Measurements from ENCODE around the gene DENND4A. TPM values are rescaled to one million over a fixed set of nuclear protein-coding genes. Genes with fewer than 3 reads are reported as not detected.
A peak's percentile ranks its signal among the peaks of the same experiment; 100 is the strongest.

DENND4A gene
- 17.1 TPM for total RNA-seq (ENCODE audit: unreplicated experiment)
- long read RNA-seq = 0 reads

DNA sequence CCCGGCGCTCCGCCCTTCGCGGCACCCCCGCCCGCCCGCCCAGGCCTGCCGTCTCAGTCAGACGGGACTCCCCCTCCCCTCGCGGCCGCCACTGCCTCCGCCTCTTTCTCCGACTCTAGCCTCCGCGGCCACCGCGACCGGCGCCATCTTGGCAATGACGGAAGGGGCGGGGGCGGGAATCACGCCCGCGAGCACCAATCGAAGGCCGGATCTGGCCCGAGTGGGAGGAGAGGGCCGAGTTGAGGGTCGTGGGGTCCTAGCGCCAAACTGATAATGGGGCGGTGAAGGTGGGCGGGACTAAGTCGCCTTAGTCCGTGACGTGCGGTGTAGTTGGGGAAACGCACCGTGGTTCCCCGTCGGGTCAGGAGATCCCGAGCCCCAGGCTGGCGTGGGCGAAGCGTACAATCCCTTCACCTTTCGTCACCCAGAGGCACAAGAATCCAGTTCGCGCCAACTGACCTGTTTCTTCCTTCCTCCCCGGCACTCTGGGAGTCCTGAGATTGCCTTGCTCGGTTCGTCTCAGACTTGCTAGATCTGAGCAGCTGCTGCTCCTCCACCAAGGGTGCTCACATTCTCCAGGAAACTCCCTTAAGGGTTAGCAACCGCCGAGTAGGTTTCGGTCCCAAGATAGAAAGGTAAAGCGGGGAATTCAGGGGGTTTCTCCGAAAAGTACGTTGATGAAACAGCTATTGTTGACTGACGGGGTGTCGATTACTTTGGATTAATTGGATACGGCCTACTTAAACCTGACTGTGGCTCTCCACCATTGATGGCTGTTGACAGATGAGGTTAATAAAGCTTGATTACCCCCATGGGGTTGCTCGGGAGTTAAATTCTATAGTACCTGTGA lies at the start of gene DENND4A:
Gene DENND4A, minus strand, starts transcription at position 156 of the 850 bp plus-strand sequence. CDS start 35,843 bp downstream, outside the sequence.
- Mint-ChIP-seq H3K27ac (ENCODE audit: unreplicated experiment) (peak within 1 kb of the TSS; percentile 98), H3K36me3 (ENCODE audit: low read depth, unreplicated experiment) (no peaks in the 10 kb centered on the region), H3K9me3 (ENCODE audit: unreplicated experiment) (no peaks in the 10 kb centered on the region), H3K4me3 (ENCODE audit: unreplicated experiment) (peak within 1 kb of the TSS; percentile 97), H3K4me1 (ENCODE audit: unreplicated experiment) (peaks cover 34% of the 10 kb centered on the region), H3K27me3 (ENCODE audit: unreplicated experiment) (peaks cover 2% of the 10 kb centered on the region)
- DNase-seq (ENCODE audit: low spot score) = peak; percentile 98
- TF ChIP-seq, protein P1, sequence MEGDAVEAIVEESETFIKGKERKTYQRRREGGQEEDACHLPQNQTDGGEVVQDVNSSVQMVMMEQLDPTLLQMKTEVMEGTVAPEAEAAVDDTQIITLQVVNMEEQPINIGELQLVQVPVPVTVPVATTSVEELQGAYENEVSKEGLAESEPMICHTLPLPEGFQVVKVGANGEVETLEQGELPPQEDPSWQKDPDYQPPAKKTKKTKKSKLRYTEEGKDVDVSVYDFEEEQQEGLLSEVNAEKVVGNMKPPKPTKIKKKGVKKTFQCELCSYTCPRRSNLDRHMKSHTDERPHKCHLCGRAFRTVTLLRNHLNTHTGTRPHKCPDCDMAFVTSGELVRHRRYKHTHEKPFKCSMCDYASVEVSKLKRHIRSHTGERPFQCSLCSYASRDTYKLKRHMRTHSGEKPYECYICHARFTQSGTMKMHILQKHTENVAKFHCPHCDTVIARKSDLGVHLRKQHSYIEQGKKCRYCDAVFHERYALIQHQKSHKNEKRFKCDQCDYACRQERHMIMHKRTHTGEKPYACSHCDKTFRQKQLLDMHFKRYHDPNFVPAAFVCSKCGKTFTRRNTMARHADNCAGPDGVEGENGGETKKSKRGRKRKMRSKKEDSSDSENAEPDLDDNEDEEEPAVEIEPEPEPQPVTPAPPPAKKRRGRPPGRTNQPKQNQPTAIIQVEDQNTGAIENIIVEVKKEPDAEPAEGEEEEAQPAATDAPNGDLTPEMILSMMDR (IDR thresholded peaks at IDR 0.05; ENCODE audit: unreplicated experiment) = no peak

DNA sequence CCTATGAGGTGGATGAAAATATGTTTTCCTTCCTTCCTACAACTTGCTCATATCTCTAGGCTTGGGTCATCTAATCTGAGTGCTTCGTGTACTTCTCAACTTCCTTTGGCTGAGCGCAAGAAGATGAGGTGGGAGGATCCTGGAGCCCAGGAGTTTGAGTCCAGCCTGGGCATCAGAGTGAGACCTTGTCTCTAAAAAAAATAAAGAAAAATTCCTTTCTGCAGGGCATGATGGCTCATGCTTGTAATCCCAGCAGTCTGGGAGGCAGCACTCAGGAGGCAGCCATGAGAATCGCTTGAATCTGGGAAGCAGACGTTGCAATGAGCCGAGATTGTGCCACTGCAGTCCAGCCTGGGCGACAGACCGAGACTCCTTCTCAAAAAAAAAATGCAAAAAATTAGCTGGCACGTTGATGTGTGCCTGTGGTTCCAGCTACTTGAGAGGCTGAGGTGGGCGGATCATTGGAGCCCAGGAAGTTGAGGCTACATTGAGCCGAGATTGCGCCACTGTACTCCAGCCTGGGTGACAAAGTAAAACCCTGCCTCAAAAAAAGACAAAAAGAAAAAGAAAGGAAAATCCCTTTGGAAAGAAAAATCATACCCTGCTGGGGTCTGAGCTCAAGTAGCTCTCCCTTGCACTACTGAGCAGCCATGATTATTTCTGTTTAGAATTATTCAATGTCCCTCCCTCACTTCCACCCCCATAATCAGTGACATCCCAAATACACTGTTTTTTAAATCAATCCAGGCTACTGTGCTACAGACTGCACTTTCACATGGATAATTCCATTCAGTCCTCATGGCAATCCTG lies 49.2 kb upstream of the DENND4A start:
- TF ChIP-seq, protein P1 (IDR thresholded peaks at IDR 0.05; ENCODE audit: unreplicated experiment) = no peak
- Mint-ChIP-seq H3K27ac (ENCODE audit: unreplicated experiment) (peak overlapping the region; percentile 38), H3K9me3 (ENCODE audit: unreplicated experiment) (no peaks in the 10 kb centered on the region), H3K27me3 (ENCODE audit: unreplicated experiment) (peaks cover 2% of the 10 kb centered on the region), H3K4me1 (ENCODE audit: unreplicated experiment) (peaks cover 18% of the 10 kb centered on the region), H3K4me3 (ENCODE audit: unreplicated experiment) (no peak overlapping the region), H3K36me3 (ENCODE audit: low read depth, unreplicated experiment) (no peaks in the 10 kb centered on the region)
- DNase-seq (ENCODE audit: low spot score) = no peak

DNA sequence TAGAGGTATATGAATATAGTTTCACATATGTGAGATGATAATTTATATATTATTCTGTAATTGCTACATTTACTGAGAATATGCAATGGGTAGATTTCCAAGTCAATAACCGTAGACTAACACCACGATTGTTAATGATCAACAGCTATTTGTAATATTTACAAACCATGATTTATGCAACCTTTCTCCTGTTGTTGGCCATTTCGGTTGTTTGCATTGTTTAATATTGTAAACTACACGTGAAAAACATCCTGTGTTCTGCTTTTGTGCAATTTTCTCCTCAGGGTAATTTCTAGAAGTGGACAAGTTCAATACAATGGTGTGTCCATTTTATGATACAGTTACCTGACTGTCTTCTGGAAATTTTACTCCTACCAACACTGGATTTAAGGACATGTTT lies 47.9 kb upstream of the DENND4A start:
- Mint-ChIP-seq H3K4me3 (ENCODE audit: unreplicated experiment) (no peak overlapping the region), H3K4me1 (ENCODE audit: unreplicated experiment) (peaks cover 24% of the 10 kb centered on the region), H3K27ac (ENCODE audit: unreplicated experiment) (no peak overlapping the region), H3K36me3 (ENCODE audit: low read depth, unreplicated experiment) (no peaks in the 10 kb centered on the region), H3K9me3 (ENCODE audit: unreplicated experiment) (no peaks in the 10 kb centered on the region), H3K27me3 (ENCODE audit: unreplicated experiment) (peaks cover 2% of the 10 kb centered on the region)
- DNase-seq (ENCODE audit: low spot score) = no peak
- TF ChIP-seq, protein P1 (IDR thresholded peaks at IDR 0.05; ENCODE audit: unreplicated experiment) = no peak

DNA sequence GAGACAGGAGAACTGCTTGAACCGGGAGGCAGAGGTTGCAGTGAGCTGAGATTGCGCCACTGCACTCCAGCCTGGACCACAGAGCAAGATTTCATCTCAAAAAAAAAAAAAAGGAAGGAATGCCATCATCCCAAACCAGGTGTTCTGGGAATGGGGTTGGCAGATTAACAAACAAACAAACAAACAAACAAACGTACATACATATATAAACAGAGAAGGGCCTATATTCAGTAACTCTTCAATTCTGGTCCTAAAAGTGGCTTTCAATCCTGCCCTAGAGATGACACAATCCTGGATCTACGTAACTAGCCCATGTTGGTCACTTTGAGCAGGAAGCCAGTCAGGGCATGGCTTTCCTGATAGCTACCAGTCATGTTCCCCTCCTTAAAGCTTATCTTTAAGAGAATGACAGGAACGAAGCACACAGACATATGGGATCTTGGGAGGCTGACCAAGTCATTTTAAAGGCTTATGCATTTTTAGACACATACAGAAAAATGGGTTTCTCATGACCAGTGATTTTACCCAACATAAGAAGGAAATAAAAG lies 47.3 kb upstream of the DENND4A start:
- Mint-ChIP-seq H3K4me3 (ENCODE audit: unreplicated experiment) (no peak overlapping the region), H3K4me1 (ENCODE audit: unreplicated experiment) (peaks cover 29% of the 10 kb centered on the region), H3K27me3 (ENCODE audit: unreplicated experiment) (peaks cover 2% of the 10 kb centered on the region), H3K27ac (ENCODE audit: unreplicated experiment) (peak overlapping the region; percentile 93), H3K36me3 (ENCODE audit: low read depth, unreplicated experiment) (no peaks in the 10 kb centered on the region), H3K9me3 (ENCODE audit: unreplicated experiment) (no peaks in the 10 kb centered on the region)
- TF ChIP-seq, protein P1 (IDR thresholded peaks at IDR 0.05; ENCODE audit: unreplicated experiment) = no peak
- DNase-seq (ENCODE audit: low spot score) = no peak

Measured in endothelial cell (in vitro differentiated cells).